H1 (cell line): ENCODE data around the gene PROX2. TPM values are rescaled to one million over a fixed set of nuclear protein-coding genes. Genes with fewer than 3 reads are reported as not detected.

ENCODE experiments used
- ATF2 ChIP-seq: IDR thresholded peaks from 2 replicates; pipeline ENCODE4 v1.6.1; 2012; ENCODE audit warnings: low read length, inconsistent platforms
- CBX5 ChIP-seq: fragments of 300-800, 300-1000 bp; sonication (generic); IDR thresholded peaks from 2 replicates; pipeline ENCODE4 v1.7.1; 2016; ENCODE audit warnings: antibody characterized with exemption, low read length, low read depth
- CHD2 ChIP-seq: IDR thresholded peaks from 2 replicates; pipeline ENCODE4 v1.6.1; 2012; ENCODE audit warnings: low read length, improper control_type of control experiment
- CTBP2 ChIP-seq: IDR thresholded peaks from 2 replicates; pipeline ENCODE4 v1.7.0; 2011; ENCODE audit warnings: borderline replicate concordance, mild to moderate bottlenecking, moderate library complexity, mixed read lengths, low read length; ENCODE audit not compliant: insufficient read depth, insufficient read length
- EGR1 ChIP-seq: IDR thresholded peaks from 2 replicates; pipeline ENCODE4 v1.6.1; 2011; ENCODE audit warnings: low read depth, low read length, borderline replicate concordance
- EZH2 ChIP-seq: fragments of 200-600 bp; sonication (generic); IDR thresholded peaks from 2 replicates; pipeline ENCODE4 v1.7.1; 2012; ENCODE audit warnings: low read depth, mild to moderate bottlenecking, moderate library complexity, low read length, inconsistent platforms; ENCODE audit not compliant: severe bottlenecking
- JUND ChIP-seq: IDR thresholded peaks from 2 replicates; pipeline ENCODE4 v1.6.1; 2011; ENCODE audit warnings: mild to moderate bottlenecking, improper control_type of control experiment, low read length
- KDM1A ChIP-seq: fragments of 200-600, 300-600 bp; sonication (generic); IDR thresholded peaks from 2 replicates; pipeline ENCODE4 v1.7.1; 2016; ENCODE audit warnings: mild to moderate bottlenecking, low read length, borderline replicate concordance
- MAX ChIP-seq: IDR thresholded peaks from 2 replicates; pipeline ENCODE4 v1.6.1; 2012; ENCODE audit warnings: inconsistent platforms
- PHF8 ChIP-seq: fragments of 200-600 bp; sonication (generic); conservative IDR thresholded peaks from 2 replicates; pipeline ENCODE4 v1.7.1; 2012; ENCODE audit warnings: low read depth, mild to moderate bottlenecking, inconsistent platforms, low read length, moderate library complexity
- POLR2A ChIP-seq, 2 experiments: IDR thresholded peaks; 1 replicate in 1 of 2; 2 replicates in 1 of 2; pipeline ENCODE4 v1.6.1; 2011; ENCODE audit warnings: low read depth in 2 of 2, low read length in 2 of 2, mild to moderate bottlenecking in 2 of 2; ENCODE audit errors: control extremely low read depth in 1 of 2
- POLR2AphosphoS5 ChIP-seq: IDR thresholded peaks from 2 replicates; pipeline ENCODE4 v1.6.1; 2011; ENCODE audit warnings: low read depth, low read length
- POU5F1 ChIP-seq: IDR thresholded peaks from 2 replicates; pipeline ENCODE4 v1.6.1; 2011; ENCODE audit warnings: low read depth, mild to moderate bottlenecking, low read length, moderate library complexity
- RAD21 ChIP-seq, 2 experiments: IDR thresholded peaks in 1 of 2; conservative IDR thresholded peaks in 1 of 2; 2 replicates each; pipeline ENCODE4 v1.6.1; 2011; ENCODE audit warnings: low read depth in 2 of 2, low read length in 2 of 2, improper control_type of control experiment in 1 of 2, inconsistent platforms in 1 of 2, mild to moderate bottlenecking in 1 of 2, moderate library complexity in 1 of 2
- RXRA ChIP-seq: IDR thresholded peaks from 2 replicates; pipeline ENCODE4 v1.6.1; 2011; ENCODE audit warnings: low read depth, mild to moderate bottlenecking, low read length, moderate library complexity; ENCODE audit not compliant: insufficient read depth
- SAP30 ChIP-seq: fragments of 300-600 bp; sonication (generic); IDR thresholded peaks from 2 replicates; pipeline ENCODE4 v1.7.1; 2012; ENCODE audit warnings: low read length, moderate library complexity, mild to moderate bottlenecking, inconsistent platforms; ENCODE audit not compliant: insufficient read depth, insufficient replicate concordance
- SP2 ChIP-seq: IDR thresholded peaks from 2 replicates; pipeline ENCODE4 v1.6.1; 2012; ENCODE audit warnings: mild to moderate bottlenecking, low read length, inconsistent platforms
- TAF1 ChIP-seq: IDR thresholded peaks from 2 replicates; pipeline ENCODE4 v1.6.1; 2011; ENCODE audit warnings: mild to moderate bottlenecking, low read depth, low read length
- TCF12 ChIP-seq: IDR thresholded peaks from 2 replicates; pipeline ENCODE4 v1.6.1; 2011; ENCODE audit warnings: low read depth, mild to moderate bottlenecking, low read length
- USF2 ChIP-seq: IDR thresholded peaks from 2 replicates; pipeline ENCODE4 v1.6.1; 2011; ENCODE audit warnings: low read length, improper control_type of control experiment
- ZNF274 ChIP-seq: IDR thresholded peaks from 2 replicates; pipeline ENCODE4 v1.7.0; 2012; ENCODE audit warnings: low read length, borderline replicate concordance; ENCODE audit errors: extremely low read depth
- polyA plus RNA-seq, 7 experiments: library from polyadenylated mRNA; depleted of rRNA in 3 of 7; stranded (reverse) in 5 of 7; unstranded in 2 of 7; fragments of >200 nt in 5 of 7; fragments of 200-250 nt in 2 of 7; gene quantifications; 1 replicate in 5 of 7; 2 replicates in 1 of 7; 4 replicates in 1 of 7; pipeline versions ENCODE4 v1.2.1 to v1.2.3, GENCODE V29; 2011 to 2013; ENCODE audit warnings: missing spikeins in 2 of 7, mixed read lengths in 2 of 7
- total RNA-seq: library from RNA; stranded (reverse); fragmentation: NEBNext Ultra II Directional; extraction: Animal tissue kit (Norgen Biotek cat#: 25700); gene quantifications from 2 replicates; pipeline ENCODE4 v1.2.1, GENCODE V29; 2021

PROX2 gene
- total and polyA plus RNA-seq, 2 of the 8 experiments (the other 6 are each of a cell fraction or from before 2014, with no cell fraction given): 0.03 TPM; not detected in 1

- peak; percentile 92 for TF ChIP-seq ATF2
- TF ChIP-seq SP2: no peak
- TF ChIP-seq SAP30: no peak
- TF ChIP-seq JUND: peak; percentile 51; the same call in 1 of the 2 replicates
- no peak for TF ChIP-seq USF2
- peak in 1 of 2 experiments; percentile 80; a peak in 2 of 3 replicates for TF ChIP-seq POLR2A (IDR thresholded peaks at IDR 0.05; ENCODE audit: control extremely low read depth in 1 of 2, low read depth in 2 of 2, low read length in 2 of 2)
- no peak for TF ChIP-seq TCF12
- TF ChIP-seq ZNF274: no peak
- TF ChIP-seq POU5F1: no peak
- TF ChIP-seq PHF8: peak; percentile 83
- TF ChIP-seq EGR1: no peak
- no peak for TF ChIP-seq CTBP2
- no peak for TF ChIP-seq CHD2
- peak; percentile 45 for TF ChIP-seq MAX
- TF ChIP-seq RAD21 (IDR thresholded peaks at IDR 0.05 in 1 of 2, conservative IDR thresholded peaks at IDR 0.05 in 1 of 2; ENCODE audit: low read depth in 2 of 2, low read length in 2 of 2): no peak
- TF ChIP-seq EZH2: no peak
- no peak for TF ChIP-seq CBX5
- peak; percentile 46; the same call in 1 of the 2 replicates for TF ChIP-seq TAF1
- TF ChIP-seq KDM1A: no peak; the same call in 1 of the 2 replicates
- no peak for TF ChIP-seq RXRA
- peak; percentile 57; the same call in 1 of the 2 replicates for TF ChIP-seq POLR2AphosphoS5
Measured at GRCh38 chr14:74922752-74923401, 46.9 kb upstream of the PROX2 start, which contains the start of gene RPS6KL1 (continued).
